HG02759 (cell line): ENCODE results near the gene MALSU1.
A peak's percentile ranks its signal among the peaks of the same experiment; 100 is the strongest.

Source experiments
- ATAC-seq: cut with Tn5 transposase; IDR thresholded peaks from one replicate; pipeline ENCODE4 v1.9.1; 2021; ENCODE audit warnings: mild to moderate bottlenecking, moderate library complexity; ENCODE audit not compliant: unreplicated experiment

The MALSU1 gene

DNA sequence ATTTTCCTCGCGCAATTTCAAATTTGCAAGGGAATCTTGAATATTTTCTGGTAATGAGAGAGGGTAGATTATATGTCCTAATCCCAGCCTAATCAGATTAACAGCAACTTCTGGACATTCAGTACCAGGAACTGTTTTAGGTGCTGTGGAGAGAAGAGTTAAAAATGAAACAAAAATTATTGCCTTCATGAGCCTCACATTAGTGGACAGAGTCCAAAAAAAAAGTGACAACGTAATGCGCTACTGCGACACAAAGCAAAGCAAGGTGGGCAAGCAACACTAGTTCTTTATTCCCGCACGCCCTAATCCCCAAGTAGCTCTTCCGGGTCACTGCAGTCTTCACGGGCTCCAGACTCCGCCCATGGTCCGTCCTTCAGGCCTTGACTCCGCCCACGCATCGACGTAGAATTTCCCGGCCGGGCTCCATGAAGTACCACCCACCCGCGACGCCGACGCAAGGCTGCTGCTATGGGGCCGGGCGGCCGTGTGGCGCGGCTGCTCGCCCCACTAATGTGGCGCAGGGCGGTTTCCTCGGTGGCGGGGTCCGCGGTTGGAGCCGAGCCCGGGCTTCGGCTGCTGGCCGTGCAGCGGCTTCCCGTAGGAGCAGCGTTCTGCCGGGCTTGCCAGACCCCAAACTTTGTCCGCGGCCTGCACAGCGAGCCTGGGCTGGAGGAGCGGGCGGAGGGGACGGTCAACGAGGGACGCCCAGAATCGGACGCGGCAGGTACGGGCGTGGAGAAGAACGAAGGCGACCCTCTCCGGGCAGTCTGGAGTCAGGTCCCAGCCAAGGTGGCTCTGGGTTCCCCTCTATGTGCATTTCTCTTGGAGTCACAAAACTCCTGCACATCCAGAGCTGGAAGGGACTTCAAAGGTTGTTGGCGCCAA lies at the start of gene MALSU1:
Gene MALSU1, plus strand, starts transcription at position 455 of the 885 bp plus-strand sequence. Its CDS starts 14 bp downstream, at position 469.
- peak; percentile 99 for ATAC-seq

DNA sequence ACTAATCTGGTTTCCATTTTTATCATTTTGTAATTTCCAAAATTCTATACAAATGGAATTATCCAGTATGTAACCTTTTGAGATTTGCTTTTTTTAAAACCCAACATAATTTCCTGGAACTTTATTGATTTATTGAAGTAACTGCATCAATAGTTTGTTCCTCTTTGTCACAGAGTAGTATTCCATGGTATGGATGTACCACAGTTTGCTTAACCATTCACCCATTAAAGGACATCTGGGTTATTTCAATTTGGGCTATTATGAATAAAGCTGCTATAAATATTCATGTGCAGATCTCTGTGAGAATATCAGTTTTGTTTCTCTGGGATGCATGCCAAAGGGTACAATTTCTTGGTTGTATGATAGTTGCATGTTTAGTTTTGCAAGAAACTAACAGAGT lies 49.7 kb upstream of the MALSU1 start:
- no peak for ATAC-seq

GRCh38 chr7:23254051-23254681 lies 45.0 kb upstream of the MALSU1 start:
- no peak for ATAC-seq

GRCh38 chr7:23256731-23257130 lies 42.4 kb upstream of the MALSU1 start:
- ATAC-seq = no peak

DNA sequence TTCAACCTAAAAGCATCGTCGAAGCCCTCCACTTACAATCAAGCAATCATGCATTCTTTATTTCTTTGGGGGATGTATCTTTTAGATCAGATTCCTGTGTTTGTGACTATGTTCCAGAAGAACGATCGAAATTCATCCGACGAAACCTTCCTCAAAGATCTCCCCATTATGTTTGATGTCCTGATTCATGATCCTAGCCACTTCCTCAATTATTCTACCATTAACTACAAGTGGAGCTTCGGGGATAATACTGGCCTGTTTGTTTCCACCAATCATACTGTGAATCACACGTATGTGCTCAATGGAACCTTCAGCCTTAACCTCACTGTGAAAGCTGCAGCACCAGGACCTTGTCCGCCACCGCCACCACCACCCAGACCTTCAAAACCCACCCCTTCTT lies 38.8 kb upstream of the MALSU1 start:
- no peak for ATAC-seq

- peak; percentile 69 for ATAC-seq
Observed at GRCh38 chr7:23261843-23262452, 37.2 kb upstream of the MALSU1 start.

DNA sequence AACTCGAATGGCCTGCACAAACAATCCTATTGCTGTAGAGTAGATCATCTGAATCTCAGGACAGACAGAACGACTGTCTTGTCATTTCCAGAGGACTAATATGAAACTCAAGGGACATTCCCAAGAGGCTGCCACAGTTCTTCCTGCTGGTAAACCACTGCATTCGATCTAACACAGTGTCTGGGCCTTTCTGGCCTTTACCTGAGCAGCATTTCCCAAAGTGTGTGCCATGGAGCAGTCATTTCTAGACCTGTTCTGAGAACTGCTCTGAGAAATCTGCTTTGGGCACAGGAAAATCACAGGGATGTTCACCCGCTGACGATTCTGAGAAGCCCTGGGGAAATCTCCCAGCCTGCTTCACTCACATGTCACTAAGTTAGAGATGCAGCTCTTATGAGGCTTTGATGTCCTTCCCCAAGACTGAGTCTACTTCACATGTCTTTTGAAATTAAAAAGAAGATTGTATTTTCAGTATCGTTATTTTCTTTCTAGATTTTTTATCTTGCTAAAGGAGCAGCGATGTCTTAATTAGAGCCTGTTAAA lies 34.2 kb upstream of the MALSU1 start:
- no peak for ATAC-seq

DNA sequence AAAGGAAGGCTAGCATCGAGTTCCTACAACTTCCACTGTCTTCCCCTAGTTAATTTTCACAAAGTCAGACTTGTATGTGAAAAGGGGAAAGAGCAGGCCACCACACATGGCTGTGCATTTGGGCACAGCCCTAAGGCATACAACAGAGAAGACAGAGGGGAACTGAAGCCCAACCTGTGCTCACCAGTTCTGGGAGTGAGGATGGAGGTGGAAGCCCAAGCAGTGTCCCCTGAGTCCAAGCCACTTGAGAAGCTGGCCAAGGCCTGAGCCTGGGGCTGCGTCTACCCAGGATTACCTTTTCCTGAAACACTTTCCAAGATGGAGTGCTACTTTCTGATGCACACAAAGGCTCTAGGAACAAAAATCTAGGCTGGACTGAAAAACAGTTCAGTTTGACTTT lies 32.2 kb upstream of the MALSU1 start:
- ATAC-seq = no peak

- no peak for ATAC-seq
Observed at GRCh38 chr7:23267357-23267756, 31.8 kb upstream of the MALSU1 start.

- ATAC-seq = no peak
Observed at GRCh38 chr7:23268167-23268566, 31.0 kb upstream of the MALSU1 start.

DNA sequence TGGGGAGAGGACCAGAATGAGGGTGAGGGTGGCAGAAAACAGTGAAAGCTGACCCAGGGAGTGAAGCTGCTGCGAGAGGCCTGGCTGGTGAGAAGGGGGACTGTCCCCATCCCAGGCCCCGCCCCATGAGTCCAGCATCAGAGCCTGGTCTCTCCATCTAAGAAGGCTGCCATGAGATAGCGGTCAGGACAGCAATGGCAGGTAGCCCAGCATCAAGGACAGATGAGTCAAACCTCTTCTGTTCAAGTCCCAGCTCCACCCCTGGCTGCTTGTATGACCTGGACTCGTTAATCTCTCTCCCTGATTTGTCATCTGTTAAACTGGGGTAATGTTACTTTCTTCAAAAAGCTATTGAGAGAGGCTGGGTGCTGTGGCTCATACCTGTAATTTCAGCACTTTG lies 30.4 kb upstream of the MALSU1 start:
- no peak for ATAC-seq

- no peak for ATAC-seq
Observed at GRCh38 chr7:23272275-23272674, 26.9 kb upstream of the MALSU1 start.

GRCh38 chr7:23273141-23273599 lies 26.0 kb upstream of the MALSU1 start:
- ATAC-seq = peak; percentile 96

GRCh38 chr7:23275912-23276311 lies 23.2 kb upstream of the MALSU1 start:
- no peak for ATAC-seq

DNA sequence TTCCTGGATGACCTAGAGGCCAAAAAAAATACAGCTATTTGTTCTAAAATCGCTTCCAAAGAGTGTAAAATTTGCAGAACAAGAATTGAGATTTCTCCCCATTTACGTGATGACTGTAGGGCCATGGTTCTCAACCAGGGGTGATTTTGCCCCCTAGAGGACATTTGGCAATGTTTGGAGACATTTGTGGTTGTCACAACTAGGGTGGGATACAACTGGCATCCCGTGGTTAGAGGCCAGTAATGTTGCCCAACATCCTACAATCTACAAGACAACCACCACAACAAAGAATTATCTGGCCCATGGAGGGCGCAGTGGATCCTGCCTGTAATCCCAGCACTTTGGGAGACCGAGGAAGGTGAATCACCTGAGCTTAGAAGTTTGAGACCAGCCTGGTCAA lies 22.8 kb upstream of the MALSU1 start:
- no peak for ATAC-seq

GRCh38 chr7:23276947-23277346 lies 22.2 kb upstream of the MALSU1 start:
- ATAC-seq = no peak

- ATAC-seq = no peak
Observed at GRCh38 chr7:23277359-23277989, 21.7 kb upstream of the MALSU1 start.

DNA sequence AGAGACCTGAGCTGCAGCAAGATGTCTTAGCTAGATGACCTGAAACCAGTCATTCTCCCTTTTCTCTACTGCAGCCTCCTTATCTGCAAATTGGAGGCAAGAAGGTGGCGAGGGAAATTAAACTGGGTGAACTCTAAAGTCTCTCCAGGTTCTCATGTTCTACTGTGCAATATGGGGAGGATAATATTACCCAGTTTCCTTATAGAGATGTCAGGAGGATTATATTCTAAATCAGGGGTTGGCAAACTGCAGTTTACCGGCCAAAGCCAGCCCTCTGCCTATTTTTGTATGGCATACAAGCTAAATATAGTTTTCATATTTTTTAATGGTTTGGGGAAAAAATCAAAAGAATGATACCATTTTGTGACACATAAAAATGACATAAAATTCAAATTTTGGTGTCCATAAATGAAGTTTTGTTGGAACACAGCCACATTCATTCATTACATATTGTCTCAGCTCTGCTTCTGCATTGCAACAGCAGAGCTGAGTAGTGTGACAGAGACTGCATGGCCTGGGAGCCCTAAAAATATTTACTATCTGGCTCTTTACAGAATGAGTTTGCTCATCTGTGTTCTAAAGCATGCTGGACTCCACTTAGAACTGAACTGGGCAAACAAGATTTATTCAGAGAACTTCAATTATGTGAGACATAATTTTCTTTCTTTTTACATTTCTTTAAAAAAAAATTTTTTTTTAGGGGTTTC lies 19.2 kb upstream of the MALSU1 start:
- no peak for ATAC-seq

DNA sequence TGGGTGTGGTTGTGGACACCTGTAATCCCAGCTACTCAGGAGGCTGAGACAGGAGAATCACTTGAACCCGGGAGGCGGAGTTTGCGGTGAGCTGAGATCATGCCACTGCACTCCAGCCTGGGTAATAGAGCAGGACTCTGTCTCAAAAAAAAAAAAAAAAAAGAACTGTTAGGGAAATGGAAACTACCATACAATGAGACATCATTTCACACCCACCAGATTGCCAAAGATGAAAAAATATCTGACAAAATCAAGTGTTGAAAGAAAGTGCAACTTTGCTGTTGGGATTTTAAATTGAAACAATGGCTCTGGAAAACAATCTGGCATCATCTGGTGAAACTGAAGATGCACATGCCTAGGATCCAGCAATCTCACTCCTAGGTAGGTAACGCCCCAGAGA lies 16.1 kb upstream of the MALSU1 start:
- no peak for ATAC-seq

DNA sequence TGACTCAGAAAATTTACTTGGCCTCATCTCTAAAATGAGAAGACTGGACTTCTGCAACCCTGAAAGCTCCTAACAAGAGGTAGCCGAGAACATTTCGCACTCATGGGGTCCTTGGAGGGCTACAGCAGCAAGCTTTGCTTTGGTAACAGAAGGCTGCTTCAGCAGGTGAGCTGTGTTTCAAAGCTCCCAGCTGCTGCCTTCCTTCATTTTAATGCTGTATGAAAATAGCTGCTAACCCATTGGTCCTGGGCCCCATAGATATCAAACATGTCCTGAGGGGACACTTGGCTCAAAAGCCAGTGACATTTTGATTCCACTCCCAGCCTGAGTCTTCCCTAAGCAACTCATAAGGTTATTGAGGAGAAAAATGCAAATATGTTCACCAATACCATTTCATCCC lies 14.3 kb upstream of the MALSU1 start:
- ATAC-seq = no peak
